Suppressor macrophage treated with lipopolysaccharide for 1 hour (primary cell): Measurements from ENCODE around the gene KCNA3.

Experiments used
- DNase-seq, 3 donors: peaks; one replicate each; pipeline ENCODE4 v3.0.0-alpha.2; 2020 to 2022

Gene KCNA3

DNA sequence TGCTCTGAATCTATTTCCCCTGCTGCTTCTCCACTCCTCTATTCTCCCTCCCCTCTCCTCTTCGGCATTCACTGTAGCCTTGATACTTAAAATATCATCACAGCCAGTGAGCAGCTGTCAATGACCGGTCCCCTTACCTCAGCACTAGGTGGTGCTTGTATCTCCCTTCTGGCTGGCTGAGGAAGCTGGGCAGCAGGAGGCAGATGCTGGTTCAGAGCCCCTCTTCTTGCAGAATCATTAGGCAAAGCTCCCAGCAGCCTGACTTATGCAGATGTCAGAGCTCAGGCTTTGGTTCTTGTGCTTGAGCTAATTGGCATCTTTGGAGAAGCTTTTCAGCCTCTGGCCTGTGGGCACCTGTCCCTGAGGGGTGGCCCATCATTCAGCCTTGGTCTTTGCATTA, 36.7 kb downstream of the KCNA3 start:
- no peak for DNase-seq

DNA sequence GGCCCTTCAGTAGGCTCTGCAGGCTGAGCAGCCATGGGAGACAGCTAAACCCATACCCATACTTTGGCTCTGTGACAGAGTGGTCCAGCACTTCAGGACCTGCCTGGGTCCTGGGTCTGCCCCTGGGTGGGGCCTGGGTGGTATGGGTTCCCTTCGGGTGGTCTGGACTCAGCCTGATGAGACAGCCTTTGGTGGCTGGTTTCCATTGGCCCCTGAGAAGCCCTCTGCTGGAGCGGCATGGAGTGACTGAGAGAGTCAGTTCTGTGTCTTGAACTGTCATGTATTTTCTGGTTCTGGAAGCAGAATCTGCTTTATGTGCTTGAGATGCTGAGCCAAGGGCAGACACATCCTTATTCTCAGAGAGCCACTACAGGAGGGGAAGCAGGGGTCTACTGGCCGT, 37.3 kb downstream of the KCNA3 start:
- no peak for DNase-seq

DNA sequence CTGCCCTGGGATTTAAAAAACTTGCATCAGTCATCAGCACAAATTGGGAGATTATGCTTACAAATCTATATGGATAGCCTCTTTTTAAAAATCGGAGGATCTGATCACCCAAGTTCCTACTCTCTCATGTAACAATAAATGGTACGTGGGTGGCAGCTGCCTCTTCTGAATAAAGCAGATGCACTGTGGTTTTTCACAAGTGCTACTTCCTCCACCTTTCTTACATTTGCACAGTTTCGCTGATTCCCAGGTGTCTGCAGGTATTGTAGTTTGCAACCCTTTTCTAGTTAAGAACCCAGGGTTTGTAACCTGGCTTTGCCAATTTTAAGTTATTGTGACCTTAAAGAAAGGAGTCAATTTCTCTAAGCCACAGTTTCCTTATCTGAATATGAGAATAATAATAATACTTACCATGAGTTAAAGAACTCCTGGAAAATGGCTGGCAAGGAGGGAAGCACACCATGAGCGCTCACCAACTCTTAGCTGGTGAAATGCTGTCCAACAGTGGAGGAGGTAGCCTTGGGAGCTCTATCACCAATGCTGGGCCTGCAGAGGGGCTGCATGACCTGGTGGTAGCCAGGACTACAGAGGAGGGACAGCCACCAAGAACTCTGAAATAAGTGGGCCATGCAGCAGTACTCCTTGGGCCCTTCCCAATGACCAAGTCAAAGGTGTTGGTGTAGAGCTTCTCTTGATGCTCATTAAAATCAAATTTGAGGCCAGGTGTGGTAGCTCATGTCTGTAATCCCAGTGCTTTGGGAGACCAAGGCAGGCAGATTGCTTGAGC, 38.4 kb downstream of the KCNA3 start:
- no peak for DNase-seq

DNA sequence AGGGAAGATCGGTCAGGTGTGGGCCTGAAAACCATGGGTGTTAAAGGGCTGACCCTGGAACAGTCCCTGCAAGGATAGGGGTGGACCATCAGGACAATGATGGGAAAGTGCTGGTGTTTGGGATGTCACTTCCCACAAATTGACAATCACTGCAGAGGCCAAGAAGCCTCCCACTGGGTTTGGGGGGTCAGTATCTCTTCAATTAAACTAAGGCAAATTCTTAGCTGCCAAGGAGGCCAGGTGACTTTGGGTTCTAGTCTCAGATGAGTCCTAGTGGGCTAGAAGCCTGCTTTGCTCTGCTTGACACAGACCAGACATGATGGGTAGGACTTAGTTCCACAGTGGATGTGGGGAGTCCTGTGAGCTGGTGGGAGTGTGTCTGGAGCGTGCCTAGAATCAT, 39.3 kb downstream of the KCNA3 start:
- no peak for DNase-seq

DNA sequence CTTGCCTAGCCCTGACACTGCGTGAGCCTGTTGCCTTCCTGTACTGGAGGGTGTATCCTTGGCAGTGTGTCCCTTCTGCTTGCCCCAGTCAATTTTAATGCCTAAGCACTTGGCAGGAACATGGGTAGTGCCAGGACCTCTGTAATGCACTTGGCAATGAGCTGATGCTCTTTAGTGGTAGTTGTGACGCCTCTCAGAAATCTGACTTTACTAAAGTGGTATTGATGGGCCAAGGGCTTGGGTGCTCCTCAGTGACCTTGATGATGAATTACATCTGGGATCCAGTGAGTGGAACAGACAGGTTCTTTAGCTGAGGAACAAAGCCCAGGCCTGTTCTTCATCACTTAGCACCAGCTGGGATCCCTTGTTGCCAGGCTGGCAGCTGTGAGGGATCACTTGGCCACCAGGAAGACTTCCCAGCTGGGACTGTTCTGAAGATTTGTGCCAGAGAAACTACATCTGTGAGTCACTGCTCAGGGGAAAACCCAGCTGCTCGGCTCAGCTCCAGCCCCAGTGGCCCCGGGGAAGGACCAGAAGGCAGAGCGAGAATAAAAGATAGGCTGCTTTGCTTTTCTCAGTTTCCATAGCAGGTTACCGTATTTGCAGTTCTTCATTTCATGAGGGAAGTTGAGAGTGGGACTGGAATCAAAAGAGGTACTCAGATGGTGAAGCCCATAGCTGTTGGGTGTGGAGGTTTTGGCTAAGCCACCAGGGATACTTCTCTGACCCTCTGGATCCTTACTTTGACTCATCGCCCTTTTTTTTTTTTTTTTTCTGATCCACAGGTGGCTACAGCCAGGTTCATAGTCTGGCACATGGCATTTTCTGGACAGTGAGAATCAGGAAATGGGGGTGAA, 40.1 kb downstream of the KCNA3 start:
- DNase-seq, result peak; percentile 93 to 95 (median 93)

DNA sequence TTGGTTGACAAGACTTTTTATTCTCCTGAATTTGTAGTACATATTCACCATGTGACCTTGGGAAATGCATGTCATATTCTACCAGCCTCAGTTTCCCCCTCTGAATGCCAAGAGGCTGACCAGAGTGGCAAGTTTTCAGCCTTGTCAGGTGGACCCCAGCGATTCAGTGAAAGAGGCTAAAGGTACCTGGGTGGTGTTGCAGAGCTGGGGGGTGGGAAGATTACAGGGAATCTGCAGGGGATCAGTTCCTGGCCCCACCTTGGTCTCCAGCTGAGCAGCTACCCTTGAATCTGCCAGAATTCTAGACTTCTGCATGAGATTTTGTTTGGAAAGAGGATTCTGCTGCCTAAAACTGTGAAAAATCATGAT, 40.7 kb downstream of the KCNA3 start:
- DNase-seq, result no peak

DNA sequence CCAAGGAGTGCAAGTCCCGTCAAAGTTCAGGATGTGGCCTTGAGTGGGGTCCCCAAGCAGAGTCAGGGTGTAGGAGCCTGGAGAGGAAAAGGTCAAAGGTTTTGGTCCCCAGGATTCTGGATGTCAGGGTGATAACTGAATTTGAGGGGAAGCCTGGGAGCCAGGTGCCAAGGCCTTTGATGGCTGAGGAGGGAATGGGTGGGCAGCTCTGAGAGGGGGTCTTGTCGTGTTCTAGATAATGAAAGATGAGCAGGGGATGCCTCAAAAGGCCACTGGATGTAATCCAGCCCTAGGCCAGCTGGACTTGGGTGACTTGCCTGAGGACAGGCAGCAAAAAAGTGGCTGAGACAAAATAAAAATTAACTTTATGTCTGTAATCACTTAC, 41.1 kb downstream of the KCNA3 start:
- DNase-seq, result no peak

DNA sequence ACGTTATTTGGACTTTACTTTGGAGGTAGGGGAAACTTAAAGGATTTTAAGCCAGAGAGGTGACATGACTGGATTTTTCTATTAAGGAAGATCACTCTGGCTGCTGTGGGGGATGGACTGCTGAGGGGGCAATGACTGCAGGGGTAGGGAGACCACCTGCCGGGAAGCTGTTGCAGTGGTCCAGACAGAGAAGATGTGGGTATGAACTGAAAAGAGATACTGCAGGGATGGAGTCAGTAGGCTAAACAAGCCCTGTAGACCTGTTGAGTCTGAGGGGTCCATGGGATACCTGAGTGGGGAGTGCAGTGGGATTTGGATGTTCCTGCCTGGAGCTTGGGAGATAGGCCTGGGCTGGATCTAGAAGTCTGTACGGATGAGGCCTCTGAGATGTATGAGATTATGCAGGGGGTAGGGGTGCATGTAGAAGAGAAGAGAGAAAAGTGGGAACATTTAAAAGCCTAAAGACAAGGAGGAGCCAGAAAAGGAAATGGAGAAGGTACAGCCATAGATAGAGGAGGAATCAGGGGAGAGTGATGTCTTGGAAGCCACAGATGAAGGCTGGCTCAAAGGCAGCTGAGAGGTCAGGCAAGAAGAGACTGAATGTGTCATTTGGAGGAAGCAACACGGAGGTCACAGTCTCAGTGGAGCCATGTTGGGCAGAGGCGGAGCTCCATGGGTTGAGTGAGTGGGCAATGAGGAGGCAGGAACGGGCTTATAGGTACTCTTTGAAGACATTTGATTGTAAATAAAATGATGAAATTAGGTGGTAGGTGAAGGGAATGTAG, 42.7 kb downstream of the KCNA3 start:
- no peak for DNase-seq

DNA sequence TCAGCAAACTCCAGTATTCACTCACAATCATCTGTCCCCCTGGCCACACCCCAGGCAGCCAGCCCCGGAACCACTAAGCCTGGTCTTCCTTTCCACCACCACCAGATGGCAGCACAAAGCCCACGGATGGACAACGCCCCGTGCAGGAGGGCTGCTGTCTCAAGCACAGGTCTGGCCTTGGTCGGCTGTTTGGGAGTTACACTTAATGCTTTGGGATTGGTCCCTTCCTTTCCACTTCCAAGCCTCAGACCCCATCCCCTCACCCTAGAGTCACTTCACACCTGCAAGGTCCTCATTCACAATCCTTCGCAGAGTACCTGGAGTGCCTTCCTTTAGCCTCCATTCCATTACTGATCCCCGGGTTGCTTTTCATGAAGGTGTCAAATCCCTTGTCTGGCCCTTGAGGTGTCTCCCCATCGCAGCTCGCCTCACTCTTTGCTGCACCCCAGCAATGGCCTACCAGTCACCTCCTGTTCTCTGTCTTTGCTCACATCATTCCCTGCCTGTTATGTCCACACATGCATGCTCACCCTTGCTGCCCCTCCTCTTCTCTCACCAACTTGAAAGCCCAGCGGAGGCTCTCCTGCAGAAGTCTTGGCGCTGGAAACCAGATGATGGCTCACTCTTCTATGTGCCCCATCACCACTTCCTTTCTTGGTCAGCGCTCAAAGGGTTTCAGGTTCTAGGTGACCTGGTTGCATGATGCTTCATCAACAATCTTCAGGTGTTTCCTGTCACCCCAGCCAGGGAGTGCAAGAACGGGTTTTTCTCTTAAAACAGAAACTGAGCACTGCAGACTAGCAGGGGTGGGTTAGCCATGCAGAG, 43.7 kb downstream of the KCNA3 start:
- peak; percentile 83 to 89 (median 89) for DNase-seq

DNA sequence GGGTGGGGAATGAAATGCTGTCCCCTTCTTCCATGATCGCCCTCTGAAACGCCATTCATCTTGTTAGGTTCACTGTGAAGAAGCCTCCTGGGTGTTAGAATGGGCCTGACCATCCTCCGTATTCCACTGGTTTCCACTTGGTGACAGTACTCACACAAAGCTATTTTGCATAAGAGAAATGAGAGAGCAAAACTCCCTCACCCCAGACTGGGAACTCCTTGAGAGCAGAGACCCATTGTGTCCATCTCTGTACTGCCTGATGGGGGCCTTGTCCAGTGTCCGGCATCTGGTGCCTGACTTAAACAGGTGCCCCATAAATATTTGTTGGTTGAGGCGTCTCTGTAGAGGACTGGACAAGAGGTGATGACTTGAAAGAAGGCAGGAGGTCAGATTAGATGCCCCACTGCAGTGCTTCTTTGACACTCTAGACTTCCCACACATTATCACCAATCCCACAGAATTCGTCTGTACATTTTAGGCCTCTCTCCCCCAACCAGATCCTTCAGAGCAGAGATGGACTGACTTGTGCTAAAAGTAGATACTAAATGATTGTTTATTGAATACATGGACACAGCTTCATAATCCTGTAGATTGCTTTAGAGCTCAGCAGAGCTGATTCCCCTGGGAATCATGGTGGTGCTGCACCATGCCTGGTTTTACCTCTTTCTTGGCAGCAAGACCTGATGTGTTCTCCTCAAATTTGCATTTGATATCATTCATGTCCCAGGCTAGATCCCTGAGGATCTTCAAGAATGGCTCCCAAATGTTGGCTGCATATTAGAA, 46.2 kb downstream of the KCNA3 start:
- DNase-seq, result peak in 2 of 3 donors; percentile 41 to 44

DNA sequence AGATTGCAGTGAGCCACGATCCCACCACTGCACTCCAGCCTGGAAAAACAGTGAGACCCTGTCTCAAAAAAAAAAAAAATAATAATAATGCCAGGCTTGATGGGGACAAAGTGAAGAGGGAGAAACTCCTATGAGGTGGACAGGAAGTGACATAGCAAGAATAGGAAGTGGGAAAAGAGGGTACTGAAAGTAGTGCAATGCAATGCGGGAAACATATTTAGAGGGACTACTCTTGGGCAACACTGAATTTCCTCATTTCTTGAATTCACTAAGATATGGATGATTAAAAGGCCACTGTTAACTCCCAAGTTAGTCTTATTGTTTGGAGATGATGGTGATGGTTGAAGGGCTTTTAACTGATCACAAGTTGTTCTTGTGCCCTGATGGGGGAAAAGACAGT, 47.0 kb downstream of the KCNA3 start:
- peak; percentile 81 to 97 (median 97) for DNase-seq

DNA sequence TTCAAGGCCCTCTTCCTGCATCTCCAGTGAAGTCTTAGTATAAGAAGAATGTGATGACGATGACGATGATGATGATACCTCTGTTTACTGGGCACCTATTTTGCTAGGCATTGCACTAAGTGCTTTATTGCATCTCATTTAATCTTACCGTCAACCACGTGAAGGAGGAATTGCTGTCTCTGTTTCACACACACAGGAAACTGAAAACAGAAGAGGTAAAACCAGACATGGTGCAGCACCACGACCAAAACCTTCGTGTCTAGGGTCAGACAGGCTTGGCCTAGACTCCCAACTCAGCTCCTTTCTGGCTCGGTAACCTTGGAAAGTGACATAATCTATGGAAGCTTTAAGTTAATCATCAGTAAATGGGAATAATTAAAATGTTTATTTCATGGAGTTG, 47.9 kb downstream of the KCNA3 start:
- no peak for DNase-seq
